ENCODE data around the gene MSH6. TPM values are rescaled to one million over a fixed set of nuclear protein-coding genes. Genes with fewer than 3 reads are reported as not detected.
"Not testable (repeated sequence)": the region's sequence is repeated elsewhere in the genome, so short reads cannot be mapped to it uniquely, and the experiment has no call there.

MSH6 gene
- total RNA-seq, 2 experiments from 2014 or later: 145 to 151 TPM

DNA sequence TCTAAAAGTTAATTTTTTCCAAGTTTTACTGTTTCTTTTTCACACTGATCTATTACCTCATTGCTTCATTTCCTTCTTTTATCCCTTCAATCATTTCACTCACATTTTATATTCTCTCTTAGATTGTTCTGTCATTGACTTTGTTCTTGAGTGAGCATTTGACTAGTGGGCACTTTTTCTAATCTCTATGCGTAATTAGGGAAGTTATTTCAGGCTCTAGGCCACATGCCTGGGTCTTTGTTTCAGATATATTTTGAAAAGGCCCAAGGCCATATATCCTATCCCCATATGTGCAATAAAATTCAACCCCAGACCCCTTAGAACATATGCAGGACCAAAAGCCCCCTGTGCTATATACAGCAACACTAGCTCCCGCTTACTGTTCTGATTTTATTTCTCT is 61.2 kb downstream of the MSH6 start:
- peaks cover 11% of the 10 kb centered on the region for H3K36me3 Mint-ChIP-seq (ENCODE audit: low read depth)
- ATAC-seq (no peak), DNase-seq (no peak)
- TF ChIP-seq, protein P1, sequence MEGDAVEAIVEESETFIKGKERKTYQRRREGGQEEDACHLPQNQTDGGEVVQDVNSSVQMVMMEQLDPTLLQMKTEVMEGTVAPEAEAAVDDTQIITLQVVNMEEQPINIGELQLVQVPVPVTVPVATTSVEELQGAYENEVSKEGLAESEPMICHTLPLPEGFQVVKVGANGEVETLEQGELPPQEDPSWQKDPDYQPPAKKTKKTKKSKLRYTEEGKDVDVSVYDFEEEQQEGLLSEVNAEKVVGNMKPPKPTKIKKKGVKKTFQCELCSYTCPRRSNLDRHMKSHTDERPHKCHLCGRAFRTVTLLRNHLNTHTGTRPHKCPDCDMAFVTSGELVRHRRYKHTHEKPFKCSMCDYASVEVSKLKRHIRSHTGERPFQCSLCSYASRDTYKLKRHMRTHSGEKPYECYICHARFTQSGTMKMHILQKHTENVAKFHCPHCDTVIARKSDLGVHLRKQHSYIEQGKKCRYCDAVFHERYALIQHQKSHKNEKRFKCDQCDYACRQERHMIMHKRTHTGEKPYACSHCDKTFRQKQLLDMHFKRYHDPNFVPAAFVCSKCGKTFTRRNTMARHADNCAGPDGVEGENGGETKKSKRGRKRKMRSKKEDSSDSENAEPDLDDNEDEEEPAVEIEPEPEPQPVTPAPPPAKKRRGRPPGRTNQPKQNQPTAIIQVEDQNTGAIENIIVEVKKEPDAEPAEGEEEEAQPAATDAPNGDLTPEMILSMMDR (IDR thresholded peaks at IDR 0.05): no peak
- intact Hi-C loops (cut with micrococcal nuclease): no loop called here
- H3K4me3 Mint-ChIP-seq: no peak overlapping the region
- no peaks in the 10 kb centered on the region for H3K27me3 Mint-ChIP-seq
- ChIA-PET POLR2A (no interaction called here), CTCF (no interaction called here)
- peaks cover 33% of the 10 kb centered on the region for H3K4me1 Mint-ChIP-seq (ENCODE audit: low read depth)
- no peaks in the 10 kb centered on the region for H3K9me3 Mint-ChIP-seq
- H3K27ac Mint-ChIP-seq: peak overlapping the region; percentile 3

DNA sequence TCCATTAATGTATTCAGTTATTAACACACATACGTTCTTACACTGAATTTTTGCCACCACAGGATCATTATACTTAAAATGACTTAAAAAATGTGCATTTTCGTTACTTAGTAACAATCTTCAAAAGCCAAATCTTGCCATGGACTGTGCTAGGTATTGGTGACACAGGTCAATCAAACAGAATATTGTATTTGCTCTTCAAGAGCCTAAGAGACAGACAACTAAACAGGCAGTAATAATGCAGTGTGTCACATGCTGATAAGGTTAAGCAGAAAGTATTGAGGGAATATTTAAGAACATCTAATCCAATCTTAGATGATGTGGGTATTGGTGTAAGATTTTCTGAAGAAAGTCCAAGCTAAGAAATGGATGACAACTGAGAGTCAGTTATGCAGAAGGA is 66.4 kb downstream of the MSH6 start:
- CTCF ChIA-PET: interaction anchor here (1.0 to 1.4 kb wide), 3 partner anchors 9 to 50 kb away, joined by 3 to 5 read pairs (median 4); no protein-coding TSS in a partner anchor
- TF ChIP-seq, protein P1 (IDR thresholded peaks at IDR 0.05): no peak
- Mint-ChIP-seq H3K4me1 (ENCODE audit: low read depth) (peaks cover 40% of the 10 kb centered on the region), H3K9me3 (no peaks in the 10 kb centered on the region), H3K27ac (no peak overlapping the region), H3K36me3 (ENCODE audit: low read depth) (peaks cover 15% of the 10 kb centered on the region), H3K27me3 (no peaks in the 10 kb centered on the region), H3K4me3 (no peak overlapping the region)
- ATAC-seq (no peak), DNase-seq (no peak)
- intact Hi-C loops (cut with micrococcal nuclease): no loop called here
- POLR2A ChIA-PET: no interaction called here

DNA sequence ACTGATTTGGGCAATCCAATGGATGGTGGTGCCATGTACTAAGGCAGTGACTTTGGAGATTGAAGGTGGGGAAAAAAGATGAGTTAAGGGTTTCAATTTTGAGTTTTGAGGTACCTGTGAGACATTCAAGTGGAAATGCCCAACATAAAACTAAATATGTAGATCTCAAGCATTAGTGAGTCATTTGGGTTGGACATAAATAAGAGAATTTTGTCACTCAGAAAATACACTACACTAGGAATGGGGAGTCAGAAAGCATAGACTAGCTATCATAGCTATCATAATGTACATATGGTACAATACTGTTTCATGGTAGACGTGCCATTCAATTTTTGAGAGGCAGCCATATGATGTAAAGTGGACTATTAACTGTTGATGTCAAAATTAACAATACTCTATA is 67.3 kb downstream of the MSH6 start:
- intact Hi-C loops (cut with micrococcal nuclease): no loop called here
- Mint-ChIP-seq H3K4me1 (ENCODE audit: low read depth) (peaks cover 39% of the 10 kb centered on the region), H3K36me3 (ENCODE audit: low read depth) (peaks cover 15% of the 10 kb centered on the region), H3K27ac (peak overlapping the region; percentile 75), H3K4me3 (no peak overlapping the region), H3K27me3 (no peaks in the 10 kb centered on the region), H3K9me3 (no peaks in the 10 kb centered on the region)
- ChIA-PET CTCF (interaction anchor here (1.3 to 1.7 kb wide), 3 partner anchors 8 to 14 kb away, joined by 3 to 5 read pairs (median 4); no protein-coding TSS in a partner anchor), POLR2A (no interaction called here)
- no peak for DNase-seq
- ATAC-seq: no peak
- TF ChIP-seq, protein P1 (IDR thresholded peaks at IDR 0.05): no peak

DNA sequence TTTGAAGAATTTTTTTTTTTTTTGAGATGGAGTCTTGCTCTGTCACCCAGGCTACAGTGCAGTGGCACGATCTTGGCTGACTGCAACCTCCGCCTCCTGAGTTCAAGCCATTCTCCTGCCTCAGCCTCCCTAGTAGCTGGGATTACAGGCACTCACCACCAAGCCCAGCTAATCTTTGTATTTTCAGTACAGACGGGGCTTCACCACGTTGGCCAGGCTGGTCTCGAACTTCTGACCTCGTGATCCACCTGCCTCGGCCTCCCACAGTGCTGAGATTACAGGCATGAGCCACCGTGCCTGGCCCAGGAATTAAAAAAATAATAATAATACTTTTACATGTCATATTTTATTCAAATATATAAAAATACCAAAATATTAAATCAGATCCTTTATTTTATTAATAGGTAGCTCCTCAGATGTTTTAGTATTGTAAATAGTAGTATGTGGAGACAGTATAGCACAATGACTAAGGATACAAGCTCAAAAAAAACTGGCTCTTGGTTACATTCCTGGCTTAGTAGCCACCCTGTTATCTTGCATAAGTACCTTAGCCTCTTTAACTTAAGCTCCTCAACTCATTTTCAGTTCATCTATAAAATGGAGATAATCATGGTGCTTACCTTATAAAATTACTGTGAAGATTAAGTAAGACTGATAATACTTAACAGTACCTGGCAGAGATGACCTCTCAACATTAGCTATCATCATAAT is 70.3 kb downstream of the MSH6 start:
- H3K4me3 Mint-ChIP-seq; H3K27me3 Mint-ChIP-seq; DNase-seq; H3K27ac Mint-ChIP-seq; intact Hi-C loops (cut with micrococcal nuclease); POLR2A ChIA-PET; H3K9me3 Mint-ChIP-seq; ATAC-seq: not testable (repeated sequence)
- Mint-ChIP-seq H3K36me3 (ENCODE audit: low read depth) (peaks cover 12% of the 10 kb centered on the region), H3K4me1 (ENCODE audit: low read depth) (peaks cover 60% of the 10 kb centered on the region)
- CTCF ChIA-PET: interaction anchor here (1.1 kb wide), 1 partner anchor 252 kb away, joined by 5 read pairs; no protein-coding TSS in a partner anchor

Other genes with a start within 250 kb of the MSH6 start
- under 1 TPM; 0.45 to 0.54 TPM for gene KCNK12, start 212.2 kb upstream of the MSH6 start, total RNA-seq
- gene FBXO11, start 123.4 kb downstream of the MSH6 start, total RNA-seq: 10 to 100 TPM; 47.3 to 48.1 TPM